Adipose tissue (tissue), 3 donors: ENCODE results near the gene PAQR5. TPM values are rescaled to one million over a fixed set of nuclear protein-coding genes. Genes with fewer than 3 reads are reported as not detected.

Experiments
- H3K27ac ChIP-seq: one replicate; pipeline ENCODE4 v1.5.1; 2013; ENCODE audit warnings: low read depth, low read length
- WGBS, 3 donors: extraction: QIAGEN DNeasy Blood & Tissue Kit; methylation state at CpG; one replicate each; pipeline ENCODE4 v1.1.7; 2013; 5-methylcytosine and 5-hydroxymethylcytosine counted together
- polyA plus RNA-seq, 3 donors: library from polyadenylated mRNA; stranded (reverse); fragments of 200-250 nt; gene quantifications; one replicate each; pipeline ENCODE4 v1.2.3, GENCODE V29; 2013
- donor health status: healthy with polysubstance abuse.
- donor health status: Bipolar disorder and iron deficiency.
- donor health status: healthy.

Gene PAQR5
- polyA plus RNA-seq, 3 donors, result 0.11 to 2.5 (median 0.43) TPM

- no peak overlapping the region for H3K27ac ChIP-seq
- 74 to 87% (median 84%) methylated on average over 3 of the region's 3 CpGs for WGBS, 3 donors
These were observed 9.2 kb downstream of the PAQR5 start for GRCh38 chr15:69307939-69308338.

- no peak overlapping the region for H3K27ac ChIP-seq
- WGBS, 3 donors, result 87 to 89% (median 88%) methylated on average over 5 of the region's 5 CpGs
These were observed 10.2 kb downstream of the PAQR5 start for GRCh38 chr15:69308949-69309348.

GRCh38 chr15:69311319-69311721, 12.6 kb downstream of the PAQR5 start:
- 64 to 82% (median 76%) methylated on average over 5 of the region's 5 CpGs for WGBS, 3 donors
- H3K27ac ChIP-seq, result no peak overlapping the region

- H3K27ac ChIP-seq, result no peak overlapping the region
- 53 to 71% (median 69%) methylated on average over 8 of the region's 8 CpGs for WGBS, 3 donors
These were observed 14.8 kb downstream of the PAQR5 start for GRCh38 chr15:69313432-69314000.

GRCh38 chr15:69314131-69314530, 15.4 kb downstream of the PAQR5 start:
- no peak overlapping the region for H3K27ac ChIP-seq
- WGBS, 3 donors, result 69 to 83% (median 71%) methylated on average over 6 of the region's 6 CpGs

GRCh38 chr15:69314736-69315135, 16.0 kb downstream of the PAQR5 start:
- H3K27ac ChIP-seq, result no peak overlapping the region
- 76 to 90% (median 89%) methylated on average over 8 of the region's 8 CpGs for WGBS, 3 donors

GRCh38 chr15:69315402-69316110, 16.8 kb downstream of the PAQR5 start:
- H3K27ac ChIP-seq, result no peak overlapping the region

GRCh38 chr15:69316291-69316690, 17.6 kb downstream of the PAQR5 start:
- H3K27ac ChIP-seq, result no peak overlapping the region
- 57 to 70% (median 68%) methylated on average over 8 of the region's 8 CpGs for WGBS, 3 donors

More at GRCh38 chr15:69315402-69316110, 16.8 kb downstream of the PAQR5 start:
- 74 to 79% (median 78%) methylated on average over 9 of the region's 9 CpGs for WGBS, 3 donors

GRCh38 chr15:69317392-69317841, 18.7 kb downstream of the PAQR5 start:
- H3K27ac ChIP-seq, result no peak overlapping the region
- WGBS, 3 donors, result 47 to 76% (median 67%) methylated on average over 5 of the region's 5 CpGs

- WGBS, 3 donors, result 78 to 91% (median 88%) methylated on average over 7 of the region's 7 CpGs
- no peak overlapping the region for H3K27ac ChIP-seq
These were observed 19.3 kb downstream of the PAQR5 start for GRCh38 chr15:69318033-69318432.

GRCh38 chr15:69319384-69320375, 21.0 kb downstream of the PAQR5 start:
- H3K27ac ChIP-seq, result no peak overlapping the region
- WGBS, 3 donors, result 61 to 67% (median 65%) methylated on average over 19 of the region's 19 CpGs

GRCh38 chr15:69320977-69321554, 22.4 kb downstream of the PAQR5 start:
- no peak overlapping the region for H3K27ac ChIP-seq
- WGBS, 3 donors, result 35 to 58% (median 43%) methylated on average over 7 of the region's 7 CpGs

- WGBS, 3 donors, result 51 to 67% (median 62%) methylated on average over 5 of the region's 5 CpGs
These were observed 25.2 kb downstream of the PAQR5 start for GRCh38 chr15:69323893-69324430.

GRCh38 chr15:69324565-69324964, 25.9 kb downstream of the PAQR5 start:
- 91 to 97% (median 96%) methylated on average over 5 of the region's 5 CpGs for WGBS, 3 donors
- H3K27ac ChIP-seq, result no peak overlapping the region

More at GRCh38 chr15:69323893-69324430, 25.2 kb downstream of the PAQR5 start:
- no peak overlapping the region for H3K27ac ChIP-seq

- 67 to 81% (median 81%) methylated on average over 7 of the region's 7 CpGs for WGBS, 3 donors
- H3K27ac ChIP-seq, result no peak overlapping the region
These were observed 26.8 kb downstream of the PAQR5 start for GRCh38 chr15:69325456-69325971.

- H3K27ac ChIP-seq, result no peak overlapping the region
- 54 to 97% (median 92%) methylated on average over 1 of the region's 1 CpG for WGBS, 3 donors
These were observed 29.4 kb downstream of the PAQR5 start for GRCh38 chr15:69328080-69328479.

GRCh38 chr15:69328739-69329138, 30.0 kb downstream of the PAQR5 start:
- WGBS, 3 donors, result 67 to 83% (median 72%) methylated on average over 8 of the region's 8 CpGs
- H3K27ac ChIP-seq, result no peak overlapping the region

GRCh38 chr15:69337138-69337537, 38.4 kb downstream of the PAQR5 start:
- 55 to 69% (median 68%) methylated on average over 1 of the region's 1 CpG for WGBS, 3 donors
- no peak overlapping the region for H3K27ac ChIP-seq
